Measurements from ENCODE around the gene PRPSAP2. TPM values are rescaled to one million over a fixed set of nuclear protein-coding genes. Genes with fewer than 3 reads are reported as not detected.

PRPSAP2 gene
- total and polyA plus RNA-seq, 3 experiments from 2014 or later: 38.4 to 51.6 (median 49.7) TPM

GRCh38 chr17:18957831-18958230, 99.9 kb downstream of the PRPSAP2 start:
- H3K4me3 ChIP-seq (ENCODE audit: low read length): no peak overlapping the region
- no peak overlapping the region for H3K4me3 Mint-ChIP-seq
- H3K4me1 Mint-ChIP-seq: peaks cover 25 to 45% (median 34%) of the 10 kb centered on the region in 3 donors
- POLR2A ChIA-PET: no interaction called here
- H3K9me3 ChIP-seq (ENCODE audit: low read length): no peaks in the 10 kb centered on the region
- peaks cover 35% of the 10 kb centered on the region for H3K4me1 ChIP-seq (ENCODE audit: insufficient read depth, low read length)
- H3K36me3 Mint-ChIP-seq: no peaks in the 10 kb centered on the region
- no peaks in the 10 kb centered on the region for H3K36me3 ChIP-seq (ENCODE audit: insufficient read depth, low read length)
- H3K27me3 Mint-ChIP-seq: peaks cover 0 to 1% of the 10 kb centered on the region in 2 donors
- CTCF ChIA-PET: interaction anchor here (1.6 kb wide), 1 partner anchor 15 kb away, joined by 4 read pairs; no protein-coding TSS in a partner anchor
- H3K27ac Mint-ChIP-seq: peak overlapping the region in 2 of 8 donors; percentile 6 to 51
- no peaks in the 10 kb centered on the region for H3K27me3 ChIP-seq (ENCODE audit: insufficient read depth, low read length, poor library complexity, severe bottlenecking)
- DNase-seq: no peak
- no peak overlapping the region for H3K27ac ChIP-seq (ENCODE audit: low read depth, low read length)
- H3K9me3 Mint-ChIP-seq: no peaks in the 10 kb centered on the region

- Histone ChIP-seq H3K4me1 (ENCODE audit: insufficient read depth, low read length) (peaks cover 35% of the 10 kb centered on the region), H3K27ac (ENCODE audit: low read depth, low read length) (no peak overlapping the region), H3K36me3 (ENCODE audit: insufficient read depth, low read length) (no peaks in the 10 kb centered on the region), H3K27me3 (ENCODE audit: insufficient read depth, low read length, poor library complexity, severe bottlenecking) (no peaks in the 10 kb centered on the region), H3K4me3 (ENCODE audit: low read length) (no peak overlapping the region), H3K9me3 (ENCODE audit: low read length) (no peaks in the 10 kb centered on the region)
- Mint-ChIP-seq H3K9me3 (no peaks in the 10 kb centered on the region), H3K27me3 (peaks cover 0 to 1% of the 10 kb centered on the region in 2 donors), H3K4me1 (peaks cover 25 to 42% (median 34%) of the 10 kb centered on the region in 3 donors), H3K27ac (peak overlapping the region in 1 of 8 donors; percentile 21), H3K4me3 (no peak overlapping the region), H3K36me3 (no peaks in the 10 kb centered on the region)
- ChIA-PET CTCF (no interaction called here), POLR2A (no interaction called here)
- DNase-seq: no peak
These were observed 100.7 kb downstream of the PRPSAP2 start for GRCh38 chr17:18958611-18959010.

- Mint-ChIP-seq H3K4me1 (peaks cover 21 to 37% (median 28%) of the 10 kb centered on the region in 3 donors), H3K9me3 (no peaks in the 10 kb centered on the region), H3K4me3 (no peak overlapping the region), H3K27me3 (peaks cover 0 to 3% of the 10 kb centered on the region in 2 donors), H3K36me3 (no peaks in the 10 kb centered on the region), H3K27ac (peak overlapping the region in 1 of 8 donors; percentile 6)
- CTCF ChIA-PET: no interaction called here
- peak in 1 of 5 donors; percentile 41 for DNase-seq
- H3K4me3 ChIP-seq (ENCODE audit: low read length): no peak overlapping the region
- POLR2A ChIA-PET: interaction anchor here (0.9 kb wide), 1 partner anchor 45 kb away, joined by 3 read pairs; the partner anchor contains the start of gene FAM83G
- H3K27me3 ChIP-seq (ENCODE audit: insufficient read depth, low read length, poor library complexity, severe bottlenecking): no peaks in the 10 kb centered on the region
- H3K27ac ChIP-seq (ENCODE audit: low read depth, low read length): no peak overlapping the region
- H3K4me1 ChIP-seq (ENCODE audit: insufficient read depth, low read length): peaks cover 30% of the 10 kb centered on the region
- H3K36me3 ChIP-seq (ENCODE audit: insufficient read depth, low read length): no peaks in the 10 kb centered on the region
- no peaks in the 10 kb centered on the region for H3K9me3 ChIP-seq (ENCODE audit: low read length)
These were observed 101.3 kb downstream of the PRPSAP2 start for GRCh38 chr17:18959071-18959844.

GRCh38 chr17:18959845-18960240, 101.9 kb downstream of the PRPSAP2 start:
- peaks cover 0 to 3% of the 10 kb centered on the region in 2 donors for H3K27me3 Mint-ChIP-seq
- H3K9me3 Mint-ChIP-seq: no peaks in the 10 kb centered on the region
- Histone ChIP-seq H3K4me3 (ENCODE audit: low read length) (no peak overlapping the region), H3K4me1 (ENCODE audit: insufficient read depth, low read length) (peaks cover 24% of the 10 kb centered on the region), H3K27me3 (ENCODE audit: insufficient read depth, low read length, poor library complexity, severe bottlenecking) (no peaks in the 10 kb centered on the region), H3K9me3 (ENCODE audit: low read length) (no peaks in the 10 kb centered on the region), H3K27ac (ENCODE audit: low read depth, low read length) (no peak overlapping the region), H3K36me3 (ENCODE audit: insufficient read depth, low read length) (no peaks in the 10 kb centered on the region)
- peaks cover 18 to 31% (median 25%) of the 10 kb centered on the region in 3 donors for H3K4me1 Mint-ChIP-seq
- H3K36me3 Mint-ChIP-seq: no peaks in the 10 kb centered on the region
- H3K27ac Mint-ChIP-seq: peak overlapping the region in 1 of 8 donors; percentile 63
- POLR2A ChIA-PET: interaction anchor here (0.9 kb wide), 1 partner anchor 45 kb away, joined by 3 read pairs; the partner anchor contains the start of gene FAM83G
- DNase-seq: no peak
- CTCF ChIA-PET: interaction anchor here (1.5 to 1.8 kb wide), 4 partner anchors 13 to 59 kb away, joined by 4 to 11 read pairs (median 6); no protein-coding TSS in a partner anchor
- no peak overlapping the region for H3K4me3 Mint-ChIP-seq

- DNase-seq: no peak
- Mint-ChIP-seq H3K4me3 (no peak overlapping the region), H3K4me1 (peaks cover 15 to 27% (median 22%) of the 10 kb centered on the region in 3 donors), H3K9me3 (no peaks in the 10 kb centered on the region), H3K27me3 (peaks cover 0 to 2% of the 10 kb centered on the region in 2 donors), H3K36me3 (no peaks in the 10 kb centered on the region), H3K27ac (peak overlapping the region in 1 of 8 donors; percentile 63)
- Histone ChIP-seq H3K27me3 (ENCODE audit: insufficient read depth, low read length, poor library complexity, severe bottlenecking) (no peaks in the 10 kb centered on the region), H3K4me3 (ENCODE audit: low read length) (no peak overlapping the region), H3K4me1 (ENCODE audit: insufficient read depth, low read length) (peaks cover 20% of the 10 kb centered on the region), H3K9me3 (ENCODE audit: low read length) (no peaks in the 10 kb centered on the region), H3K27ac (ENCODE audit: low read depth, low read length) (no peak overlapping the region), H3K36me3 (ENCODE audit: insufficient read depth, low read length) (no peaks in the 10 kb centered on the region)
- ChIA-PET CTCF (interaction anchor here (1.1 to 1.8 kb wide), 14 partner anchors 11 to 93 kb away, joined by 3 to 13 read pairs (median 6); partner anchors contain the start of gene FAM83G), POLR2A (no interaction called here)
These were observed 102.3 kb downstream of the PRPSAP2 start for GRCh38 chr17:18960241-18960665.

- H3K4me3 Mint-ChIP-seq: no peak overlapping the region
- peak overlapping the region in 2 of 8 donors; percentile 36 to 37 for H3K27ac Mint-ChIP-seq
- peak; percentile 56 to 79 (median 67) for DNase-seq
- Histone ChIP-seq H3K4me3 (ENCODE audit: low read length) (no peak overlapping the region), H3K36me3 (ENCODE audit: insufficient read depth, low read length) (no peaks in the 10 kb centered on the region), H3K4me1 (ENCODE audit: insufficient read depth, low read length) (peaks cover 17% of the 10 kb centered on the region), H3K9me3 (ENCODE audit: low read length) (no peaks in the 10 kb centered on the region), H3K27me3 (ENCODE audit: insufficient read depth, low read length, poor library complexity, severe bottlenecking) (no peaks in the 10 kb centered on the region), H3K27ac (ENCODE audit: low read depth, low read length) (no peak overlapping the region)
- H3K9me3 Mint-ChIP-seq: no peaks in the 10 kb centered on the region
- no peaks in the 10 kb centered on the region for H3K36me3 Mint-ChIP-seq
- POLR2A ChIA-PET: interaction anchor here (0.5 kb wide), 1 partner anchor 22 kb away, joined by 4 read pairs; no protein-coding TSS in a partner anchor
- CTCF ChIA-PET: interaction anchor here (0.7 to 1.8 kb wide), 28 partner anchors 9 to 335 kb away, joined by 3 to 13 read pairs (median 4); partner anchors contain the start of genes FAM83G and SLC5A10
- peaks cover 9 to 21% (median 17%) of the 10 kb centered on the region in 3 donors for H3K4me1 Mint-ChIP-seq
- H3K27me3 Mint-ChIP-seq: peaks cover 0 to 2% of the 10 kb centered on the region in 2 donors
These were observed 103.0 kb downstream of the PRPSAP2 start for GRCh38 chr17:18960803-18961511.

- Mint-ChIP-seq H3K27ac (peak overlapping the region in 2 of 8 donors; percentile 28 to 71), H3K4me3 (no peak overlapping the region), H3K36me3 (no peaks in the 10 kb centered on the region), H3K27me3 (peaks cover 0 to 2% of the 10 kb centered on the region in 2 donors), H3K4me1 (peaks cover 7 to 14% (median 11%) of the 10 kb centered on the region in 3 donors), H3K9me3 (no peaks in the 10 kb centered on the region)
- Histone ChIP-seq H3K9me3 (ENCODE audit: low read length) (no peaks in the 10 kb centered on the region), H3K4me1 (ENCODE audit: insufficient read depth, low read length) (peaks cover 9% of the 10 kb centered on the region), H3K4me3 (ENCODE audit: low read length) (no peak overlapping the region), H3K36me3 (ENCODE audit: insufficient read depth, low read length) (no peaks in the 10 kb centered on the region), H3K27ac (ENCODE audit: low read depth, low read length) (no peak overlapping the region), H3K27me3 (ENCODE audit: insufficient read depth, low read length, poor library complexity, severe bottlenecking) (no peaks in the 10 kb centered on the region)
- ChIA-PET CTCF (interaction anchor here (0.7 to 1.8 kb wide), 27 partner anchors 8 to 336 kb away, joined by 3 to 13 read pairs (median 5); partner anchors contain the start of genes FAM83G and SLC5A10), POLR2A (interaction anchor here (0.5 kb wide), 1 partner anchor 23 kb away, joined by 4 read pairs; no protein-coding TSS in a partner anchor)
- no peak for DNase-seq
These were observed 103.9 kb downstream of the PRPSAP2 start for GRCh38 chr17:18961634-18962493.

Data from CD8-positive, alpha-beta memory T cell (primary cell).